C4-2B (cell line): ENCODE measurements around the gene UBE2U.

ENCODE experiments used
- H3K27ac ChIP-seq: fragments of 450-650 bp; 2 replicates; pipeline ENCODE4 v1.5.1; 2017
- CTCF ChIP-seq: fragments of 450-650 bp; conservative IDR thresholded peaks from 2 replicates; pipeline ENCODE4 v1.5.1; 2017; ENCODE audit warnings: mild to moderate bottlenecking
- ZFX ChIP-seq: fragments of 450-650 bp; IDR thresholded peaks from 2 replicates; pipeline ENCODE4 v1.6.1; 2017

UBE2U gene

GRCh38 chr1:64187646-64188045 lies 15.8 kb upstream of the UBE2U start:
- H3K27ac ChIP-seq = no peak overlapping the region
- no peak for TF ChIP-seq ZFX
- no peak for TF ChIP-seq CTCF

- TF ChIP-seq ZFX (no peak), CTCF (no peak)
Measured at GRCh38 chr1:64192290-64192689, 11.1 kb upstream of the UBE2U start.

GRCh38 chr1:64194168-64195080 lies 9.0 kb upstream of the UBE2U start:
- no peak overlapping the region for H3K27ac ChIP-seq
- TF ChIP-seq CTCF (no peak), ZFX (no peak)

More at GRCh38 chr1:64192290-64192689, 11.1 kb upstream of the UBE2U start:
- no peak overlapping the region for H3K27ac ChIP-seq

GRCh38 chr1:64195081-64195395 lies 8.4 kb upstream of the UBE2U start:
- TF ChIP-seq ZFX (no peak), CTCF (no peak)
- H3K27ac ChIP-seq = no peak overlapping the region

- TF ChIP-seq CTCF = no peak
- no peak for TF ChIP-seq ZFX
Measured at GRCh38 chr1:64196074-64196870, 7.2 kb upstream of the UBE2U start.

GRCh38 chr1:64197076-64197475 lies 6.3 kb upstream of the UBE2U start:
- TF ChIP-seq CTCF (no peak), ZFX (no peak)

More at GRCh38 chr1:64196074-64196870, 7.2 kb upstream of the UBE2U start:
- no peak overlapping the region for H3K27ac ChIP-seq

GRCh38 chr1:64199154-64199553 lies 4.3 kb upstream of the UBE2U start:
- TF ChIP-seq ZFX (no peak), CTCF (no peak)
- no peak overlapping the region for H3K27ac ChIP-seq

More at GRCh38 chr1:64197076-64197475, 6.3 kb upstream of the UBE2U start:
- H3K27ac ChIP-seq = no peak overlapping the region
